HL-60 (cell line): Measurements from ENCODE around the gene DKKL1.

Experiments used
- DNase-seq, 2 experiments: peaks; one replicate each; pipeline ENCODE4 v3.0.0-alpha.2; 2010 to 2020; ENCODE audit warnings: low read depth in 1 of 2, low spot score in 1 of 2
- H3K27ac ChIP-seq: fragments of 250-450 bp; sonication (Bioruptor Pico); replicated peaks from 2 replicates; pipeline ENCODE4 v1.5.1; 2020; ENCODE audit warnings: mild to moderate bottlenecking, moderate library complexity
- H3K27me3 ChIP-seq: fragments of 250-450 bp; sonication (Bioruptor Pico); 2 replicates; pipeline ENCODE4 v1.5.1; 2021; ENCODE audit warnings: mild to moderate bottlenecking, moderate library complexity; ENCODE audit not compliant: insufficient read depth, poor library complexity, severe bottlenecking
- H3K4me3 ChIP-seq: replicated peaks from 2 replicates; pipeline ENCODE4 v1.5.1; 2011; ENCODE audit warnings: mild to moderate bottlenecking, control low read depth, low read length; ENCODE audit not compliant: insufficient read depth
- GABPA ChIP-seq: IDR thresholded peaks from 2 replicates; pipeline ENCODE4 v1.6.1; 2012; ENCODE audit warnings: low read depth
- POLR2AphosphoS5 ChIP-seq: IDR thresholded peaks from 2 replicates; pipeline ENCODE4 v1.6.1; 2012; ENCODE audit warnings: low read depth
- SPI1 ChIP-seq: IDR thresholded peaks from 2 replicates; pipeline ENCODE4 v1.6.1; 2012; ENCODE audit warnings: low read depth, mild to moderate bottlenecking, borderline replicate concordance
- TF ChIP-seq, protein P1 (sequence below): IDR thresholded peaks from 2 replicates; pipeline ENCODE4 v1.6.1; 2012; ENCODE audit warnings: low read depth; ENCODE audit not compliant: insufficient replicate concordance
- TF ChIP-seq, protein P2 (sequence below): IDR thresholded peaks from one replicate; pipeline ENCODE4 v1.5.1; 2011; ENCODE audit warnings: low read length, control low read depth, inconsistent platforms; ENCODE audit not compliant: insufficient read depth

DKKL1 gene

GRCh38 chr19:49380391-49380790 lies 16.7 kb downstream of the DKKL1 start:
- no peaks in the 10 kb centered on the region for H3K27me3 ChIP-seq
- H3K27ac ChIP-seq = no peak overlapping the region
- DNase-seq = no peak
- no peak overlapping the region for H3K4me3 ChIP-seq
- TF ChIP-seq, protein P1, sequence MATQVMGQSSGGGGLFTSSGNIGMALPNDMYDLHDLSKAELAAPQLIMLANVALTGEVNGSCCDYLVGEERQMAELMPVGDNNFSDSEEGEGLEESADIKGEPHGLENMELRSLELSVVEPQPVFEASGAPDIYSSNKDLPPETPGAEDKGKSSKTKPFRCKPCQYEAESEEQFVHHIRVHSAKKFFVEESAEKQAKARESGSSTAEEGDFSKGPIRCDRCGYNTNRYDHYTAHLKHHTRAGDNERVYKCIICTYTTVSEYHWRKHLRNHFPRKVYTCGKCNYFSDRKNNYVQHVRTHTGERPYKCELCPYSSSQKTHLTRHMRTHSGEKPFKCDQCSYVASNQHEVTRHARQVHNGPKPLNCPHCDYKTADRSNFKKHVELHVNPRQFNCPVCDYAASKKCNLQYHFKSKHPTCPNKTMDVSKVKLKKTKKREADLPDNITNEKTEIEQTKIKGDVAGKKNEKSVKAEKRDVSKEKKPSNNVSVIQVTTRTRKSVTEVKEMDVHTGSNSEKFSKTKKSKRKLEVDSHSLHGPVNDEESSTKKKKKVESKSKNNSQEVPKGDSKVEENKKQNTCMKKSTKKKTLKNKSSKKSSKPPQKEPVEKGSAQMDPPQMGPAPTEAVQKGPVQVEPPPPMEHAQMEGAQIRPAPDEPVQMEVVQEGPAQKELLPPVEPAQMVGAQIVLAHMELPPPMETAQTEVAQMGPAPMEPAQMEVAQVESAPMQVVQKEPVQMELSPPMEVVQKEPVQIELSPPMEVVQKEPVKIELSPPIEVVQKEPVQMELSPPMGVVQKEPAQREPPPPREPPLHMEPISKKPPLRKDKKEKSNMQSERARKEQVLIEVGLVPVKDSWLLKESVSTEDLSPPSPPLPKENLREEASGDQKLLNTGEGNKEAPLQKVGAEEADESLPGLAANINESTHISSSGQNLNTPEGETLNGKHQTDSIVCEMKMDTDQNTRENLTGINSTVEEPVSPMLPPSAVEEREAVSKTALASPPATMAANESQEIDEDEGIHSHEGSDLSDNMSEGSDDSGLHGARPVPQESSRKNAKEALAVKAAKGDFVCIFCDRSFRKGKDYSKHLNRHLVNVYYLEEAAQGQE = no peak

DNA sequence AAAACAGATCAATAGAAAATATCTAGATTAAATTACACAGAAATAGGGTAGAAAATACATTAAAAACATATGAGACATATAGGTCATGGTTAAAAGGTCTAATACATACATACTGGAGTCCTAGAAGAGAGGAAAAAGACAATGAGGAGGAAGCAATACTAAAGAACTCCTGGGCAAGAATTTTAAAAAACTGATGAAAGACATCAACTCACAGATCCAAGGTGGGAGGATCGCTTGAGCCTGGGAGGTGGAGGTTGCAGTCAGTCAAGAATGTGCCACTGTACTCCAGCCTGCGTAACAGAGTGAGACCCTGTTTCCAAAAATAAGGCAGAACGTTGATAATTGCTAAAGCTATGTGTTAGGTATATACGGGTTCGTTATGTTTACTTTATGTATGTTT lies 19.0 kb downstream of the DKKL1 start:
- no peak overlapping the region for H3K27ac ChIP-seq
- H3K27me3 ChIP-seq = no peaks in the 10 kb centered on the region
- no peak overlapping the region for H3K4me3 ChIP-seq
- DNase-seq = no peak
- TF ChIP-seq, protein P1 = no peak
- TF ChIP-seq GABPA (no peak), SPI1 (no peak), POLR2AphosphoS5 (no peak)
- TF ChIP-seq, protein P2, sequence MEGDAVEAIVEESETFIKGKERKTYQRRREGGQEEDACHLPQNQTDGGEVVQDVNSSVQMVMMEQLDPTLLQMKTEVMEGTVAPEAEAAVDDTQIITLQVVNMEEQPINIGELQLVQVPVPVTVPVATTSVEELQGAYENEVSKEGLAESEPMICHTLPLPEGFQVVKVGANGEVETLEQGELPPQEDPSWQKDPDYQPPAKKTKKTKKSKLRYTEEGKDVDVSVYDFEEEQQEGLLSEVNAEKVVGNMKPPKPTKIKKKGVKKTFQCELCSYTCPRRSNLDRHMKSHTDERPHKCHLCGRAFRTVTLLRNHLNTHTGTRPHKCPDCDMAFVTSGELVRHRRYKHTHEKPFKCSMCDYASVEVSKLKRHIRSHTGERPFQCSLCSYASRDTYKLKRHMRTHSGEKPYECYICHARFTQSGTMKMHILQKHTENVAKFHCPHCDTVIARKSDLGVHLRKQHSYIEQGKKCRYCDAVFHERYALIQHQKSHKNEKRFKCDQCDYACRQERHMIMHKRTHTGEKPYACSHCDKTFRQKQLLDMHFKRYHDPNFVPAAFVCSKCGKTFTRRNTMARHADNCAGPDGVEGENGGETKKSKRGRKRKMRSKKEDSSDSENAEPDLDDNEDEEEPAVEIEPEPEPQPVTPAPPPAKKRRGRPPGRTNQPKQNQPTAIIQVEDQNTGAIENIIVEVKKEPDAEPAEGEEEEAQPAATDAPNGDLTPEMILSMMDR = no peak

GRCh38 chr19:49383599-49383998 lies 19.9 kb downstream of the DKKL1 start:
- H3K27me3 ChIP-seq = no peaks in the 10 kb centered on the region
- TF ChIP-seq SPI1 (no peak), GABPA (no peak), POLR2AphosphoS5 (no peak)
- TF ChIP-seq, protein P2 = no peak
- TF ChIP-seq, protein P1 = no peak
- no peak overlapping the region for H3K27ac ChIP-seq
- no peak for DNase-seq
- no peak overlapping the region for H3K4me3 ChIP-seq

- no peak within 1 kb of the TSS for H3K27ac ChIP-seq
- DNase-seq = no peak
- peaks cover 3% of the 10 kb centered on the region for H3K27me3 ChIP-seq
- H3K4me3 ChIP-seq = no peak within 1 kb of the TSS
- TF ChIP-seq POLR2AphosphoS5 = no peak
- no peak for TF ChIP-seq SPI1
- TF ChIP-seq, protein P1 = no peak
- TF ChIP-seq GABPA = no peak
- TF ChIP-seq, protein P2 = no peak
These were observed 24.3 kb downstream of the DKKL1 start, which contains the start of gene KASH5 for GRCh38 chr19:49387936-49388372. TSS of gene KASH5 (plus strand) at chr19:49388249. CDS start at chr19:49390884, 2,635 bp downstream.
